ENCODE measurements around the gene STAT6.

STAT6 gene

GRCh38 chr12:57089271-57090245 is 21.6 kb downstream of the STAT6 start (continued):
- peak; percentile 72 for TF ChIP-seq SP3 (tag by site-specific recombination; IDR thresholded peaks at IDR 0.05)
- TF ChIP-seq ZNF600 (tag by site-specific recombination; IDR thresholded peaks at IDR 0.05), result peak; percentile 67; the same call in 1 of the 2 replicates
- TF ChIP-seq SP7 (tag by site-specific recombination; IDR thresholded peaks at IDR 0.05), result peak; percentile 85
- TF ChIP-seq ZBTB8A (tag by site-specific recombination; IDR thresholded peaks at IDR 0.05), result peak; percentile 47
- TF ChIP-seq ZNF391 (tag by site-specific recombination; IDR thresholded peaks at IDR 0.05; ENCODE audit: borderline replicate concordance, low read depth), result no peak
- no peak for TF ChIP-seq ZNF544 (tag by site-specific recombination; IDR thresholded peaks at IDR 0.05)
- no peak for TF ChIP-seq ZSCAN16 (tag by site-specific recombination; IDR thresholded peaks at IDR 0.05)
- TF ChIP-seq ZNF18 (tag by site-specific recombination; IDR thresholded peaks at IDR 0.05), result no peak
- no peak for TF ChIP-seq ZNF223 (tag by site-specific recombination; IDR thresholded peaks at IDR 0.05)
- no peak; the same call in 1 of the 2 replicates for TF ChIP-seq ZNF501 (tag by site-specific recombination; IDR thresholded peaks at IDR 0.05)
- no peak for TF ChIP-seq ZBTB1 (tag by site-specific recombination; IDR thresholded peaks at IDR 0.05)
- TF ChIP-seq ZNF776 (tag by site-specific recombination; IDR thresholded peaks at IDR 0.05; ENCODE audit: borderline replicate concordance), result no peak
- no peak for TF ChIP-seq ZNF488 (tag by site-specific recombination; IDR thresholded peaks at IDR 0.05)
- no peak for TF ChIP-seq OSR2 (tag by site-specific recombination; IDR thresholded peaks at IDR 0.05)
- TF ChIP-seq ZBTB10 (tag by site-specific recombination; IDR thresholded peaks at IDR 0.05), result peak; percentile 60; the same call in 1 of the 2 replicates
- TF ChIP-seq KLF9 (tag by site-specific recombination; IDR thresholded peaks at IDR 0.05; ENCODE audit: low read depth), result peak; percentile 63; the same call in 1 of the 2 replicates
- TF ChIP-seq ZNF596 (tag by site-specific recombination; IDR thresholded peaks at IDR 0.05), result no peak
- no peak for TF ChIP-seq ZSCAN18 (tag by site-specific recombination; IDR thresholded peaks at IDR 0.05)
- TF ChIP-seq ZNF350 (tag by site-specific recombination; IDR thresholded peaks at IDR 0.05), result no peak
- TF ChIP-seq ZNF658 (tag by site-specific recombination; IDR thresholded peaks at IDR 0.05), result no peak
- no peak for TF ChIP-seq HOXA7 (CRISPR knock-in tag; IDR thresholded peaks at IDR 0.05; ENCODE audit: borderline replicate concordance)
- no peak for TF ChIP-seq ZNF140 (tag by site-specific recombination; IDR thresholded peaks at IDR 0.05)
- no peak for TF ChIP-seq ZNF623 (tag by site-specific recombination; IDR thresholded peaks at IDR 0.05)
- TF ChIP-seq MYNN (tag by site-specific recombination; IDR thresholded peaks at IDR 0.05; ENCODE audit: borderline replicate concordance), result no peak
- peak; percentile 99 for TF ChIP-seq ZFHX2 (tag by site-specific recombination; conservative IDR thresholded peaks at IDR 0.05)
- TF ChIP-seq PRDM4 (tag by site-specific recombination; IDR thresholded peaks at IDR 0.05), result no peak
- TF ChIP-seq MEIS1 (CRISPR knock-in tag; IDR thresholded peaks at IDR 0.05; ENCODE audit: borderline replicate concordance), result no peak
- peak; percentile 15; the same call in 1 of the 2 replicates for TF ChIP-seq ZNF692 (tag by site-specific recombination; IDR thresholded peaks at IDR 0.05)
- no peak for TF ChIP-seq ZNF654 (tag by site-specific recombination; IDR thresholded peaks at IDR 0.05; ENCODE audit: low read depth)
- TF ChIP-seq ZNF629 (tag by site-specific recombination; IDR thresholded peaks at IDR 0.05), result no peak
